ENCODE results near the gene CFAP61. TPM values are rescaled to one million over a fixed set of nuclear protein-coding genes. Genes with fewer than 3 reads are reported as not detected.
A peak's percentile ranks its signal among the peaks of the same experiment; 100 is the strongest.

Gene CFAP61
- total and polyA plus RNA-seq, 9 of the 15 experiments (the other 6 are each of a cell fraction or from before 2014, with no cell fraction given) = 0.11 TPM; not detected in 8

GRCh38 chr20:20052074-20052970, at the start of gene CFAP61, which contains the start of gene CRNKL1 (continued):
- TF ChIP-seq GTF3C2 (IDR thresholded peaks at IDR 0.05; ENCODE audit: borderline replicate concordance, extremely low read depth, insufficient read length) = no peak
- no peak for TF ChIP-seq NFE2L1 (tag; IDR thresholded peaks at IDR 0.05; ENCODE audit: borderline replicate concordance, low read depth)
- no peak for TF ChIP-seq TCF15 (CRISPR knock-in tag; IDR thresholded peaks at IDR 0.05)
- TF ChIP-seq ESRRB (CRISPR knock-in tag; IDR thresholded peaks at IDR 0.05; ENCODE audit: borderline replicate concordance) = no peak
- TF ChIP-seq MAFG (tag; conservative IDR thresholded peaks at IDR 0.05) = no peak
- TF ChIP-seq, protein P1, sequence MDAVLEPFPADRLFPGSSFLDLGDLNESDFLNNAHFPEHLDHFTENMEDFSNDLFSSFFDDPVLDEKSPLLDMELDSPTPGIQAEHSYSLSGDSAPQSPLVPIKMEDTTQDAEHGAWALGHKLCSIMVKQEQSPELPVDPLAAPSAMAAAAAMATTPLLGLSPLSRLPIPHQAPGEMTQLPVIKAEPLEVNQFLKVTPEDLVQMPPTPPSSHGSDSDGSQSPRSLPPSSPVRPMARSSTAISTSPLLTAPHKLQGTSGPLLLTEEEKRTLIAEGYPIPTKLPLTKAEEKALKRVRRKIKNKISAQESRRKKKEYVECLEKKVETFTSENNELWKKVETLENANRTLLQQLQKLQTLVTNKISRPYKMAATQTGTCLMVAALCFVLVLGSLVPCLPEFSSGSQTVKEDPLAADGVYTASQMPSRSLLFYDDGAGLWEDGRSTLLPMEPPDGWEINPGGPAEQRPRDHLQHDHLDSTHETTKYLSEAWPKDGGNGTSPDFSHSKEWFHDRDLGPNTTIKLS (IDR thresholded peaks at IDR 0.05; ENCODE audit: borderline replicate concordance, low read depth) = peak; percentile 67
- TF ChIP-seq SPI1 (IDR thresholded peaks at IDR 0.05; ENCODE audit: borderline replicate concordance, low read depth, low read length) = no peak
- no peak for TF ChIP-seq TEAD4 (IDR thresholded peaks at IDR 0.05; ENCODE audit: low read length)
- no peak for TF ChIP-seq TEAD4 (CRISPR knock-in tag; IDR thresholded peaks at IDR 0.05; ENCODE audit: borderline replicate concordance)
- TF ChIP-seq ZNF134 (CRISPR knock-in tag; conservative IDR thresholded peaks at IDR 0.05) = no peak
- no peak for TF ChIP-seq ZNF445 (CRISPR knock-in tag; IDR thresholded peaks at IDR 0.05; ENCODE audit: low read depth)
- no peak for TF ChIP-seq FOXP4 (CRISPR knock-in tag; IDR thresholded peaks at IDR 0.05; ENCODE audit: borderline replicate concordance)
- peak; percentile 70 for TF ChIP-seq HNRNPLL (IDR thresholded peaks at IDR 0.05; ENCODE audit: low read depth, low read length, poor library complexity, severe bottlenecking)
- no peak for TF ChIP-seq ZNF280B (CRISPR knock-in tag; IDR thresholded peaks at IDR 0.05)
- TF ChIP-seq GTF2B (IDR thresholded peaks at IDR 0.05; ENCODE audit: extremely low read depth, insufficient read length) = no peak
